HFFc6 (cell line): ENCODE results near the gene BAIAP2L1. TPM values are rescaled to one million over a fixed set of nuclear protein-coding genes. Genes with fewer than 3 reads are reported as not detected.

Source experiments
- DNase-seq: peaks from one replicate; pipeline ENCODE4 v3.0.0-alpha.2; 2018
- H3K27ac Mint-ChIP-seq: 2 replicates; pipeline ENCODE4 v1.8.0; 2020; ENCODE audit warnings: mild to moderate bottlenecking, mixed read lengths
- H3K27me3 Mint-ChIP-seq: 2 replicates; pipeline ENCODE4 v1.8.0; 2021; ENCODE audit warnings: mild to moderate bottlenecking, moderate library complexity, mixed read lengths; ENCODE audit not compliant: insufficient read depth
- H3K36me3 Mint-ChIP-seq: 2 replicates; pipeline ENCODE4 v1.8.0; 2021; ENCODE audit warnings: low read depth, mixed read lengths
- H3K4me1 Mint-ChIP-seq: 2 replicates; pipeline ENCODE4 v1.8.0; 2020; ENCODE audit warnings: low read depth, mixed read lengths
- H3K4me3 Mint-ChIP-seq: 2 replicates; pipeline ENCODE4 v1.8.0; 2020; ENCODE audit warnings: mild to moderate bottlenecking, moderate library complexity, mixed read lengths
- H3K9me3 Mint-ChIP-seq: 2 replicates; pipeline ENCODE4 v1.8.0; 2020; ENCODE audit warnings: mild to moderate bottlenecking, mixed read lengths
- total RNA-seq, 6 experiments: library from RNA; stranded (reverse); fragmentation: NEBNext Ultra II Directional; extraction: Animal tissue kit (Norgen Biotek cat#: 25700); gene quantifications; 2 replicates in 1 of 6; 3 replicates in 5 of 6; pipeline ENCODE4 v1.2.3, GENCODE V29; 2021
- TF ChIP-seq, protein P1 (sequence below): fragments of 200-600 bp; sonication (generic); IDR thresholded peaks from 2 replicates; pipeline ENCODE4 v1.5.0; 2021; ENCODE audit warnings: antibody characterized with exemption, mild to moderate bottlenecking

The BAIAP2L1 gene
- total RNA-seq, 6 experiments from 2014 or later = 12.9 to 17.5 (median 14.2) TPM

DNA sequence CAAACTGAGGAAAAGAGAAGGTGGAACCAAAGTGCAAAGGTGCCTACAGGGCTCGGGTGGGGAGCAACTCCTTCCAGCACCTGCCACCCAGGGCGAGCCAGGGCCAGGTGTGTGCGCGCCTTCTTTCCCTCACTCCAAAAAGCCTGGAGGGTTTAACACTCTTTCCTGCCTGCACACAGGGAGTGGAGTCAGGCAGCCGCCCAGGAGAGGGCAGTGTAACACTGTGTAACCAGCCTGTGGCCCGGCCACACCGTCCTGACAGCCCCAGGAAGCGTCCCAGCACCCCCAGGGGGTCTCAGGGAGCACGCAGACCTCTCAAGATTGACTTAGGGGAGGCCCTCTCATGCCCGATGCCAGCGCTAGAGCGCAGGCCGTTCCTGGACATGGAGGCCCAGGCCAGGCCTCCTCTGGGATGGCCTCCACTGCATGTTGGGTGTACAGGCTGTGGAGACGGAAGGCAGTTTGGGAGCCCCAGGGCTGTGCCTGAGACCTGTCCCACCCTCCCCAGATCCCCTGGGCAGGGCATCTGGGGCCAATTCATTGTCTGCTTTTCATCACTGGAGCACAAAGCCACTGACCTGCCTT lies 106.0 kb downstream of the BAIAP2L1 start:
- Mint-ChIP-seq H3K27ac (peak overlapping the region; percentile 65), H3K9me3 (no peaks in the 10 kb centered on the region)
- DNase-seq = peak; percentile 39

DNA sequence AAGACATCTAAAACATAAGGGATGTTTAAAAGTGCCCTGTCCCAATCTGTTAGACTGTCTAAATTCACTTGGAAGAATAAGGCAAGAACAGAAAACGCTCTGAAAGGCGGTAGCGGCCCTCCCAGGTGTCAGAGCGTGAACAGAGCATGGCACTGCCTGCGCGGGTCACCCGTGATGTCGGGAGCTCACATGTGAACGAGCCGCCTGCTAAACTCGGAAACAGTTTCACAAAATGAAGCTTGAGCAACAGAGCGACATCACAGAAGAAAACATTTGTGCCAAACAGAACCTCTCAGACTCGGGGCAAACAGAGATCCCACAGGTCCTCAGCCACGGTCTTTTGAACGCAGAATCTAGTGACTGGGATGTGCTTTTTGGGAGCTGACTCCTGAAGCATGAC lies 106.6 kb downstream of the BAIAP2L1 start:
- Mint-ChIP-seq H3K4me1 (peaks cover 15% of the 10 kb centered on the region), H3K27ac (peak overlapping the region; percentile 65), H3K4me3 (no peak overlapping the region), H3K9me3 (no peaks in the 10 kb centered on the region), H3K36me3 (0 out of 2 replicates have a peak, but pooled peaks cover 3% of the 10 kb centered on the region), H3K27me3 (peaks cover 21% of the 10 kb centered on the region)
- TF ChIP-seq, protein P1, sequence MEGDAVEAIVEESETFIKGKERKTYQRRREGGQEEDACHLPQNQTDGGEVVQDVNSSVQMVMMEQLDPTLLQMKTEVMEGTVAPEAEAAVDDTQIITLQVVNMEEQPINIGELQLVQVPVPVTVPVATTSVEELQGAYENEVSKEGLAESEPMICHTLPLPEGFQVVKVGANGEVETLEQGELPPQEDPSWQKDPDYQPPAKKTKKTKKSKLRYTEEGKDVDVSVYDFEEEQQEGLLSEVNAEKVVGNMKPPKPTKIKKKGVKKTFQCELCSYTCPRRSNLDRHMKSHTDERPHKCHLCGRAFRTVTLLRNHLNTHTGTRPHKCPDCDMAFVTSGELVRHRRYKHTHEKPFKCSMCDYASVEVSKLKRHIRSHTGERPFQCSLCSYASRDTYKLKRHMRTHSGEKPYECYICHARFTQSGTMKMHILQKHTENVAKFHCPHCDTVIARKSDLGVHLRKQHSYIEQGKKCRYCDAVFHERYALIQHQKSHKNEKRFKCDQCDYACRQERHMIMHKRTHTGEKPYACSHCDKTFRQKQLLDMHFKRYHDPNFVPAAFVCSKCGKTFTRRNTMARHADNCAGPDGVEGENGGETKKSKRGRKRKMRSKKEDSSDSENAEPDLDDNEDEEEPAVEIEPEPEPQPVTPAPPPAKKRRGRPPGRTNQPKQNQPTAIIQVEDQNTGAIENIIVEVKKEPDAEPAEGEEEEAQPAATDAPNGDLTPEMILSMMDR = no peak
- no peak for DNase-seq

More for the DNA sequence above, 106.0 kb downstream of the BAIAP2L1 start:
- TF ChIP-seq, protein P1 = peak; percentile 88
- H3K36me3 Mint-ChIP-seq = 0 out of 2 replicates have a peak, but pooled peaks cover 3% of the 10 kb centered on the region
- no peak overlapping the region for H3K4me3 Mint-ChIP-seq
- H3K27me3 Mint-ChIP-seq = peaks cover 21% of the 10 kb centered on the region
- H3K4me1 Mint-ChIP-seq = peaks cover 15% of the 10 kb centered on the region

DNA sequence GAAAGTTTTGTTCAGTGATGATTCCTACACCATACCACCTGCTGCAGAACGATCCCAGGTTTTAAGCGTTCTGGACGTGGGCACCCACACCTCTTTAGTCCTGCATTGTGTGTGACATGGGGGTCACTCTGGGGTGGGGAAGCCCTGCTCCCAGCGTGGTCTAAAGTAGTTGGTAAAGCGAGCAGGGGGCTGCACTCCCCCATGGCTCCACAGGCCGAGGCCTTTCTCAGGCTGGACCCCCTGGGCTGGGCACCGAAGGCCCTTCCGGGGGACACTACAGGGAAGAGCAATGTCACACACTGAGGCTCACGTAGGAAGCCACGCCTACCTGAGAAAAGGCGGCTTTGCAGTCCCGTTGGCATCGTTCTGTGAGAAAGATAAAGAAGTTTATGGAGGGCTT lies 107.1 kb downstream of the BAIAP2L1 start:
- Mint-ChIP-seq H3K9me3 (no peaks in the 10 kb centered on the region), H3K4me3 (no peak overlapping the region), H3K27me3 (peaks cover 21% of the 10 kb centered on the region), H3K27ac (no peak overlapping the region), H3K4me1 (peaks cover 15% of the 10 kb centered on the region), H3K36me3 (0 out of 2 replicates have a peak, but pooled peaks cover 3% of the 10 kb centered on the region)
- DNase-seq = no peak
- TF ChIP-seq, protein P1 = no peak

DNA sequence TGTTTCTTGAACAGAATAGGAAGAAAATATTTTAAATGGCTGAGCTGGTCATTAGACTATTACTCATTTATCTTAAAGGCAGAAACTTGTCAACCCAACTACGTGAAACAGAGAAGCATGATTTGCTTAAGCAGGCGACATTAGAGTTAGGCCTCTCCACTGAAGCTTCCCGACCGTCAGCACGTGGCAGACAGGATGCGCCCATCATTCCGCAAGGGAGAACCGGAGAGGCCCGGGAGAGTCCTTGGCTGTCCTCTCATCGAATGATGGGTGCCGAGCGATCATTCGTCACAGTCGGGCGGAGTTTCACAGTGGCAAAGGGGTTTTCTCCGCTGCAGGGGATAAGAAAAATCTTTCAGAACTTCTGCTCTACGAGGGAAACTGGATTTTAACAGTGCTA lies 107.6 kb downstream of the BAIAP2L1 start:
- Mint-ChIP-seq H3K27me3 (peaks cover 21% of the 10 kb centered on the region), H3K4me1 (peaks cover 20% of the 10 kb centered on the region), H3K9me3 (no peaks in the 10 kb centered on the region), H3K36me3 (0 out of 2 replicates have a peak, but pooled peaks cover 3% of the 10 kb centered on the region), H3K4me3 (no peak overlapping the region), H3K27ac (no peak overlapping the region)
- DNase-seq = no peak
- TF ChIP-seq, protein P1 = no peak

DNA sequence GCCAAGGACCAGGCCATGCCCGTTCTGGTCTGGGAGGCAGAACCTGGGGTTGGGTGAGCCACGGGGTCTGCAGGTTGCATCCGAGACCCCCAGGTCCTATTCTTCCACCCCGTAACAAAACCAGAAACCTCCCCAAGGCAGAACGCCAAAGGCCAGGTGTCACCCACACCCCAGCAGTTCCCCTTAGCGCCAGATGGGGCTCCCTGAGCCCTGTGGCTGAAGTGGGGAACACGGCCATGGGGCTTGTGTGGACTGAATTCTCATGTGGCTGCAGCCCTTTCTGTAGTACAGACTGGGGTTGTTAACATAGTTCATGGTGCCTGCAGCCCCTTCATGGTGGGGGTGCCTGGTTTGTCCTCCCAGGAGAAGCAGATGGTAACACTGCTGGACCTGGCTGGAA lies 109.2 kb downstream of the BAIAP2L1 start:
- no peak overlapping the region for H3K27ac Mint-ChIP-seq
- peaks cover 19% of the 10 kb centered on the region for H3K27me3 Mint-ChIP-seq
- H3K36me3 Mint-ChIP-seq = 0 out of 2 replicates have a peak, but pooled peaks cover 3% of the 10 kb centered on the region
- TF ChIP-seq, protein P1 = peak; percentile 62
- no peak for DNase-seq
- peaks cover 22% of the 10 kb centered on the region for H3K4me1 Mint-ChIP-seq
- no peak overlapping the region for H3K4me3 Mint-ChIP-seq
- no peaks in the 10 kb centered on the region for H3K9me3 Mint-ChIP-seq
